Tibial nerve (tissue), 4 donors: ENCODE measurements around the gene KCNS3. TPM values are rescaled to one million over a fixed set of nuclear protein-coding genes. Genes with fewer than 3 reads are reported as not detected.

Experiments used
- DNase-seq, 2 donors: peaks; one replicate each; pipeline ENCODE4 v3.0.0-alpha.2; 2019; ENCODE audit warnings: low spot score in 2 of 2
- H3K27ac ChIP-seq, 4 donors: fragments of 200-600 bp; sonication (generic) in 3 of 4; one replicate each; pipeline ENCODE4 v1.5.1; 2017 to 2019; ENCODE audit warnings: mild to moderate bottlenecking in 1 of 4
- H3K27me3 ChIP-seq, 2 donors: fragments of 200-600 bp; sonication (generic) in 1 of 2; one replicate each; pipeline versions ENCODE4 v1.5.1 to v1.6.0; 2017 to 2019
- H3K36me3 ChIP-seq, 3 donors: fragments of 200-600 bp; sonication (generic); one replicate each; pipeline ENCODE4 v1.5.1; 2018 to 2019
- H3K4me1 ChIP-seq, 4 donors: fragments of 200-600 bp; sonication (generic) in 3 of 4; one replicate each; pipeline ENCODE4 v1.5.1; 2017 to 2019
- H3K4me3 ChIP-seq, 4 donors: fragments of 200-600 bp; sonication (generic) in 3 of 4; one replicate each; pipeline ENCODE4 v1.5.1; 2017 to 2019; ENCODE audit warnings: mild to moderate bottlenecking in 1 of 4, moderate library complexity in 1 of 4
- H3K9me3 ChIP-seq, 4 donors: fragments of 200-600 bp; sonication (generic) in 3 of 4; one replicate each; pipeline ENCODE4 v1.5.1; 2017 to 2019
- CTCF ChIP-seq, 5 experiments: fragments of 200-600 bp in 3 of 5; fragments of 450-650 bp in 2 of 5; sonication (generic) in 3 of 5; IDR thresholded peaks; one replicate each; pipeline ENCODE4 v1.5.1; 2016 to 2019; ENCODE audit warnings: antibody characterized with exemption in 5 of 5, mild to moderate bottlenecking in 3 of 5, moderate library complexity in 2 of 5
- EP300 ChIP-seq, 2 donors: sonication (generic); formaldehyde crosslinking; IDR thresholded peaks; one replicate each; pipeline ENCODE4 v1.6.1; 2017; ENCODE audit warnings: antibody characterized with exemption in 2 of 2, mild to moderate bottlenecking in 1 of 2
- POLR2A ChIP-seq, 2 donors: fragments of 450-650 bp; IDR thresholded peaks; one replicate each; pipeline ENCODE4 v1.6.1; 2017; ENCODE audit warnings: antibody characterized with exemption in 2 of 2, mild to moderate bottlenecking in 2 of 2, moderate library complexity in 2 of 2
- WGBS, 2 donors: methylation state at CpG; one replicate each; pipeline ENCODE4 v1.1.5; 2018; 5-methylcytosine and 5-hydroxymethylcytosine counted together
- total RNA-seq, 4 donors: library from RNA; depleted of rRNA; stranded (reverse); fragments of >200 nt; gene quantifications; one replicate each; pipeline ENCODE4 v1.1.0, GENCODE V29; 2016

Gene KCNS3
- total RNA-seq, 4 donors from 2014 or later: 9.6 to 24.3 (median 16.5) TPM

GRCh38 chr2:17911491-17912260 is 33.2 kb downstream of the KCNS3 start:
- Histone ChIP-seq H3K36me3 (no peaks in the 10 kb centered on the region), H3K4me3 (no peak overlapping the region), H3K27ac (no peak overlapping the region), H3K9me3 (peaks cover 0 to 3% (median 0%) of the 10 kb centered on the region in 4 donors), H3K27me3 (no peaks in the 10 kb centered on the region), H3K4me1 (peaks cover 0 to 30% (median 0%) of the 10 kb centered on the region in 4 donors)
- WGBS, 2 donors: 58 to 66% methylated on average over 5 of the region's 5 CpGs
- TF ChIP-seq CTCF (IDR thresholded peaks at IDR 0.05): no peak
- TF ChIP-seq POLR2A (IDR thresholded peaks at IDR 0.05): no peak
- no peak for TF ChIP-seq EP300 (IDR thresholded peaks at IDR 0.05)
- no peak for DNase-seq

GRCh38 chr2:17912266-17912691 is 33.8 kb downstream of the KCNS3 start:
- Histone ChIP-seq H3K4me3 (no peak overlapping the region), H3K9me3 (peaks cover 0 to 1% (median 0%) of the 10 kb centered on the region in 4 donors), H3K27me3 (no peaks in the 10 kb centered on the region), H3K4me1 (peaks cover 0 to 33% (median 0%) of the 10 kb centered on the region in 4 donors), H3K36me3 (no peaks in the 10 kb centered on the region), H3K27ac (no peak overlapping the region)
- TF ChIP-seq POLR2A (IDR thresholded peaks at IDR 0.05) (no peak), EP300 (IDR thresholded peaks at IDR 0.05) (no peak), CTCF (IDR thresholded peaks at IDR 0.05) (no peak)
- DNase-seq: no peak
- WGBS, 2 donors: 55 to 59% methylated on average over 5 of the region's 5 CpGs

- Histone ChIP-seq H3K4me3 (no peak overlapping the region), H3K4me1 (peaks cover 0 to 33% (median 0%) of the 10 kb centered on the region in 4 donors), H3K9me3 (no peaks in the 10 kb centered on the region), H3K36me3 (no peaks in the 10 kb centered on the region), H3K27ac (no peak overlapping the region), H3K27me3 (no peaks in the 10 kb centered on the region)
- 44 to 52% methylated on average over 3 of the region's 3 CpGs for WGBS, 2 donors
- DNase-seq: no peak
- no peak for TF ChIP-seq POLR2A (IDR thresholded peaks at IDR 0.05)
- TF ChIP-seq CTCF (IDR thresholded peaks at IDR 0.05): no peak
- TF ChIP-seq EP300 (IDR thresholded peaks at IDR 0.05): no peak
These were observed 36.6 kb downstream of the KCNS3 start for GRCh38 chr2:17915099-17915498.

- TF ChIP-seq EP300 (IDR thresholded peaks at IDR 0.05) (no peak), POLR2A (IDR thresholded peaks at IDR 0.05) (no peak), CTCF (IDR thresholded peaks at IDR 0.05) (no peak)
- Histone ChIP-seq H3K27ac (no peak overlapping the region), H3K36me3 (no peaks in the 10 kb centered on the region), H3K9me3 (no peaks in the 10 kb centered on the region), H3K4me3 (no peak overlapping the region), H3K27me3 (no peaks in the 10 kb centered on the region), H3K4me1 (peaks cover 0 to 33% (median 0%) of the 10 kb centered on the region in 4 donors)
- DNase-seq: no peak
- WGBS, 2 donors: 11 to 43% methylated on average over 1 of the region's 1 CpG
These were observed 37.5 kb downstream of the KCNS3 start for GRCh38 chr2:17915811-17916518.

GRCh38 chr2:17916584-17916983 is 38.1 kb downstream of the KCNS3 start:
- no peak for DNase-seq
- Histone ChIP-seq H3K9me3 (no peaks in the 10 kb centered on the region), H3K27ac (no peak overlapping the region), H3K27me3 (no peaks in the 10 kb centered on the region), H3K4me3 (no peak overlapping the region), H3K36me3 (no peaks in the 10 kb centered on the region), H3K4me1 (peaks cover 0 to 33% (median 0%) of the 10 kb centered on the region in 4 donors)
- TF ChIP-seq POLR2A (IDR thresholded peaks at IDR 0.05): no peak
